ENCODE data around the gene STRN4.

The STRN4 gene

DNA sequence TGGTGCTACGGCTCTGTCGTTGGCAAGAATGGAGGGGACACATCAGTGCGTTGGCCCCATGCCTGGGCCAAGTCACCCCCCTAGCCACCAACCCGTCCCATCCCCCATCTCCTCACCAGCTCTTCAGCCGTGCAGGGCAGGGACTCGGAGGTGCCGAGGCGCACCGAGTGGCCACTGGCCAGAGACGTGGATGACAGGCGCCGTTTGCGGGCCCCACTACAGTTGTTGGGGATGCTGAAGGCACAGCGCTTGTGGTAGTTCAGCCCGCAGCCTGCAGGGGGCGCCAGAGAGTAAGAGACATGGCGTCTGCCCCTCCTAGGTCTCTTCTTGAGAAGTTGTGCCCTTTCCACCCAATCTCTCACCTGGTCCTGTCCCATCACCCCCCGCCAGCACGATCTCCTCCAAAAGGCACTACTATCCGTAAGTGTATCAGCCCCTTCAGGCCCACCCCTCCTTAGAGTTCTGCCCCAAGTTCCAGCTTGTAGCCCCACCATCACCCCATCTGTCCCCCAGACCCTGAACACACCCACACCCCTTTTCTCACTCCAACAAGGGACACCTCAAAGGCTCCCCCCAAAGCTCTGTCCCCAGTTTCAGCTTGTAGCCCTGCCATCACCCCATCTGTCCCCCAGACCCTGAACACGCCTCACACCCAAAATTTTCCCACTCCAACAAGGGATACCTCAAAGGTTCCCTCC, 41.7 kb downstream of the STRN4 start:
- peak; percentile 93 for DNase-seq

DNA sequence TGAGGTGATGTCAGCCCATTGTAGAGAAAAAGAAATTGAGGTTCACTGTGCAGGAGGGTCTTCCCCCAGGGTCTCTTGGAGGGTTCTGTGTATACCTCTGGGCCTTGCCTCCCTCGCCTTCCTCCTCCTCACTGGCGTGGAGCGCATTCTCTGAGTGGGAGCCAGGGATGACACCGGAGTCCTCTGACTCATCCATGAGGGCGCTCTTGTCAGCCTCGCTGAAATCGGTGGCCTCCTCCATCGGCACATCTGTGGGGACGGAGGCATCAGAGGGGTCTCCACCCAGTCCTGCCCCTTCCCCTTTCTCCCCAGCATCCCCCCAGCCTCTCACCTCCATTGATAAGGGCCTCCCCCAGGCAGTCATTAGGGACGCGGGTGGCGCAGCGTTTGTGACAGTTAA, 45.5 kb downstream of the STRN4 start:
- no peak for DNase-seq

DNA sequence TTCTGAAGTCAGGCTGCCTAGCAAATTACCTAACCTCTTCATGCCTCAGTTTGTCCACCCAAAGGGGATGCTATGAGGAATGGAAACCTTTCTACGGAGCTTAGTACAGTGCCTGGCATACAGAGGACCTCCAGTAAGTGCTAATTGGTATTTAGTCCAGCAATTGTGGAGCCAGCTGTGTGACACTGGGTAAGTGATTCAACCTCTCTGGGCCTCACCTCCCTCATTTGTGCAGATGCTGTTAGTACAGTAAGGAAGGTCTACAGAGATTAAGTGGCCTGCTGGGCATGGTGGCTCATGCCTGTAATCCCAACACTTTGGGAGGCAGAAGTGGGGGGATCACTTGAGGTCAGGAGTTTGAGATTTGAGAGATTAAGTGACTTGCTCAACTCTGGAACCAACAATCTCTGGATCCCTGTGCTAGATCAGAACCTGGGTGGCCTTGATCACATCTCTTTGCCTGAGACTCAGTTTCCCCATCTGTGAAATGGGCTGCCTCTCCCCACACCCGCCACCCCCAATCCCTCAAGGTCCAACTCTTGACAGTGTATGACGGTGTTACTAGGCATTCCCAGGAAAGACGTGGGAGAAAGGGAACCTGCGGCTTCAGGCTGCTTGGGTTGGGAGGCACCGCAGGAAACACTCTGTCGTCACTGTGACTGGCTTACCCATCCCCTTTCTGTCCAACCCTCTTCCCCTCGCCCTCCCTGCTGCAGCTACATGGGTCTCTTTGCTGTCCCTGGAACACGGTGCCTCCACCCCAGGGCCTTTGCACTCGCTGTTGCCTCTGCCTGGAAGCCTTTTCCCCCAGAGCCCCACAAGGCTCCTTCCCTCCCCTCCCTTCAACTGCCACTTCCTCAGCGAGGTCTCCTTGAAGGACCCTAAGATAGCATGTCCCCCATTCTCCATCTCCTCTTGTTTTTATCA, 47.6 kb downstream of the STRN4 start:
- no peak for DNase-seq

DNA sequence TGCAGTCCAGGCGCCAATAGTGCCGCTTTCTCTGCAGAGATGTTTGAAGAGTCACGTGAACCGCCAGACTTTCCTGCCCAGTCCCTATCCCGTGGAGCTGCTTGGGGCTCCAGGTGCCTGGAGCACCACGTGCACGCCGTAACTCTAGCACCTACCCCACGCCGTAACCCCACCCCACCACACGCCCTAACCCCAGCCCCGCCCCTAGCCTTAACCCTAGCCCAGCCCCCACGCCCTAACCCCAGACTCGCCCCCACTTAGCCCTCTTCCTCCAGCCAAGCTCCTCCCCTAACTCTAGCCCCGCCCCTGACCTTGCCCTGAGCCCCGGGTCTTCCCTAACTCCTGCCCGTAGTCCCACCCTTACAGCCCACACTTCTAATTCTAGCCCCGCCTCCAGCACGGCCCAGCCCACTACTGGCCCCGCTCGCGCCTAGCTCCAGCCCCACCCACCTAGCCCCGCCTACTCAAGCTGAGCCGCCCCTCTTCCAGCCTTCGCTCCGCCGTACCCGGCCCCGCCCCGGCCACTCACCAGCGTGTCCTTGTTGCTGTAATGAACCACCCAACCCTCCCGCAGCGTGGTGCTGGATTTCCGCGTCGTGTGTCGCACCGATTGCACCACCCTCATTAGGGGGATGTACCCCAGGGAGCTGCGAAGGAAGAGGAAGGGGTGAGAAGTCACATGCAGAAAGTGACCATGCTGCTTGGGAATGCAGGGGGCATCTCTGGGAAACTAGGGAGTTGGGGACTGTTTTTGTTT, 48.9 kb downstream of the STRN4 start:
- no peak for DNase-seq

DNA sequence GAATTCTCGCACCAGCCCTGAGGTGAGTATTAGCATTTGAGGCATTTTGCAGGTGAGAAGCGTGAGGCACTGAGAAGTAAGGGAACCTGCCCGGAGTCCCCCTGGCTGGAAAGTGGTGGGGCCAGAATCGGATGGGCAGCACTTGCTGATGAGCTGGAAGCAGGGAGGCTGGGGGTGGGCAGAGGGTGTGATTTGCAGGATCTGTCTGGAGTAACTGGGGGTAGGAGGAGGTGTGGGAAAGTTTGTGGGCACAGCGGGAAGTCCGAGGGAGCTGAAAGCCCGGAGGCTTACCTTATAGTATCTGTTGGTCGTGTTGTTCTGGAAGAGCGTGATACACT, 49.4 kb downstream of the STRN4 start:
- DNase-seq = no peak

DNA sequence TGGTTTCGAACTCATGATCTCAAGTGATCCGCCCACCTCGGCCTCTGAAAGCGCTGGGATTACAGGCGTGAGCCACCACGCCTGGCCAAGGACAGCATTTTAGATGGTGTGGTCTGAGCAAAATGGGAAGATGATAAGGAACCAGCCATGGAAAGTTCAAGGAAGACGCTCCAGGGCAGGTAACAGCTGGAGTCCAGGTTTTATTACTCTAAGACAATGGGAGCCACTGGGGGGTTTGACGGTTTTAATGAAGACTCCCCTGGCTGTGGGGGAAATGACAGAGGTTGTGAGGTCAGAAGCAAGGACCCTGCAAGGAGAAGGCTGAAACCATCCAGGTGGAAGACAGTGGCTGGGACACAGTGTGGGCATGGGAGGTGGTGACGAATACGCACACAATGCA, 50.2 kb downstream of the STRN4 start:
- DNase-seq = no peak

DNA sequence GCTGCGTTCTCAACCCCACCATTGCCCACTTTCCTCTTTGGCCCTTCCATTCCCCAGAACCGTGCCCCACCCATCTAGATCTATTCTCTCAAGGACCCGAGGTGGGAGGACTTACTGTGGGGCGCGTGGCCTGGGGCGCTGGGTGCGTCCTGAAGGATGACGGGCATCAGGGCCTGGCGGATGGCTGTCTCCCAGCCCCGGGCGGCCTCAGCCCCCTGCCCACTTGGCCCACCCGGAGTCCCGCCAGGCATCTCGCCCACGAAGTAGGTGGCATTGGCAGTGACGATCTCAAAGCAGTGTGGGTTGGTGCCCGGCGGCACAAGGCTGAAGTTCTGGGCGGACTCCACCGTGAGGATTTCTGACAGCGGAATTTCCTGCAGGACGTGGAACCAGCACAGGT, 52.5 kb downstream of the STRN4 start:
- DNase-seq = no peak

DNA sequence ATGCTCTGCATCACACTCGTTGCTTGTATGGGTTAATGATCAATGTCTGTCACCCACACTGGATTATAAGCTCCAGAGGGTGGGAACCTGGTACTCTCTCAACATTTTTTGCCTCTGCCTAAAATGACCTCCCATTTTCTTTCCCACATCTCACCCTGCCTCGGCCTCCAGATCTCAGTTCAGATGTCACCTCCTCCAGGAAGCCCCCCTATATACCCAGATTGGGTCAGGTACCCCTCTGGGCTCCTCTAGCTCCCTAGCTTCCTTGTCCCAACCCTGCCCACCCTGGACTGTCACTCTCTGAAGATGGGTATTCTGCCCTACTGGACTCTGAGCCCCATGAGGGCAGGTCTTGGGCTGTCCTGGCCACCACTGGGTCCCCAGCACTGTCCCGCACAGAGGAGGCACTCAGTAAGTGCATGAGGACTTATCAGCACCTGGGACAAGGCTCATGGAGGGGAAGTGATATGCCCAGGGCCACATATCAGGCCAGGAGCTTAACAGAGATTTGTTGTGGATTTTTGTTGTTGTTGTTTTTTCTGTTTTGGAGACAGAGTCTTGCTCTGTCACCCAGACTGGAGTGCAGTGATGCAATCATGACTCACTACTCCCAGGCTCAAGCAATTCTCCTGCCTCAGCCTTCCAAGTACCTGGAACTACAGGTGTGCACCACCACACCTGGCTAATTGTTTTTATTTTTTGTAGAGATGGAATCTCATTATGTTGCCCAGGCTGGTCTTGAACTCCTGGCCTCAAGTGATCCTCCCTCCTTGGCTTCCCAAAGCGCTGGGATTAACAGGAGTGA, 53.1 kb downstream of the STRN4 start:
- no peak for DNase-seq

DNA sequence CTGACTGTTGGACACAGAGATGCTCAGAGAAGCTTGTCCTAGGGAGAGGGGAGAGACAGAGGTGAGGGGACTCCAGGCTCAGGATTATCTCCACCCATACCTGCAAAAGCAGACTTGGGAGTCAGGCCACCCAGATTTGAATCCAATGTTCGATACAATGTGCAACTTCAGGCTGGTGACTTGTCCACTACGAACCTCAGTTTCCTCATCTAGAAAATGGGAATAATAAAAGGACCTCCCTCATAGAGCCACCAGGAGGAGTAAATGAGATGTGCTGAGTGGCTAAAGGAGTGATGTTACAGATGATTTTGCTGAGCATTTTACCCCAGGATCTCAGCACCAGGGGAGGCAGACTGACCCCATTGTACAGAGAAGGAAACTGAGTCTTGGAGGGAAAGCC, 54.3 kb downstream of the STRN4 start:
- no peak for DNase-seq

DNA sequence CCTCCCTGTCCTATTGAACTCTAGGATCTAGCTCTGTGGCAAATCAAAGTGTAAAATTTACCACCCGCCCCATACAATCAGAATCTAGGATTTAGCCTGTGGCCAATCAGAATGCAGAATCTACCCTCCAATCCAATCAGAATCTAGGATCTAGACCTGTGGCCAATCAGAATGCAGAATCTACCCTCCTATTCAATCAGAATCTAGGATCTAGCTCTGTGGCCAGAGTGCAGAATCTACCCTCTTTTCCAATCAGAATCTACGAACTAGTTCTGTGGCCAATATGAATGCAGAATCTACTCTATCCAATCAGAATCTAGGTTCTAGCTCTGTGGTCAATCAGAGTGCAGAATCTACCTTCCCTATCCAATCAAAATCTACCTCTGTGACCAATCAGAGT, 55.1 kb downstream of the STRN4 start:
- no peak for DNase-seq

DNA sequence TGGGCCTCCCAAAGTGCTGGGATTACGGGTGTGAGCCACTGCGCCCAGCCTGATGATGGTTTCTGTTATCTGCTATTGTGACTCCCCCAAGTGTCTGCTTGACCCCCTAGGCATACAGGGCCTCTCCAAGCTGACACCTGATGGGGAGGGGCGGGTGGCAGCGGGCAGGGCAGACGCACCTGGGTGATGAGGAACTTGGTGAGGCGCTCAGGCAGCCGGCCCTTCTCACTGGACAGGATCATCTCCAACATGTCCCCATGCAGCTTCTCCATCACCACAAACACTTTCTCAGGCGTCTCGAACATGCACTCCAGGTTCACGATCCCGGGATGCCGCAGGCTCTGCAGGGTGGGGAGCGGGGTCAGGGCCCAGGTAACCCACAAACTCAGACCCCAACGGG, 56.9 kb downstream of the STRN4 start:
- no peak for DNase-seq

DNA sequence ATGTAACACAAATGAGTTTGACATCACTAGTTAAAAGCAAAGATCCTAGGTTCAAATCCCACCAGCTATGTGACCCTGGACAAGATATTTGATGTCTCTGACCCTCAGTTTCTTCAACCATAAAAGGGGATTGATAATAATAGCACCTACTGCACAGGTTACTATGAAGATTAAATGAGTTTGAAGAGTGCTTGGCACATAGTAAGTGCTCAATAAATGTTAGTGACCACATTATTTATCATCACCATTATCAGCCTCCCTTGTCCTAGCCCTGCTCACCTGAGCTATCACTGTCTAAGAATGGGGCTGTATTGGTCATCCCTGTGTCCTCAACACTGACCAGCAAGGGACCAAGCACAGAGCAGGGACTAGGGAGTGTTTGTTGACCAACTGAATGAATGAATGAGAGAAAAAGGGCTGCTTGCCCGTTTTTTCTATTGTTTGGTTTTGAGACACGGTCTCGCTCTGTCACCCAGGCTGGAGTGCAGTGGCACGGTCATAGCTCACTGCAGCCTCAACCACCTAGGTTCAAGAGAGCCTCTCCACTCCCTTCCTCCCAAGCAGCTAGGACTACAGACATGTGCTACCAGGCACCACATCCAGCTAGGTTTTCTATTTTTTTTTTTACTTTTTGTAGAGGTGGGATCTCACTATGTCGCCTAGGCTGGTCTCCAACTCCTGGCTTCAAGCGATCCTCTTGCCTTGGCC, 58.7 kb downstream of the STRN4 start:
- DNase-seq = no peak

DNA sequence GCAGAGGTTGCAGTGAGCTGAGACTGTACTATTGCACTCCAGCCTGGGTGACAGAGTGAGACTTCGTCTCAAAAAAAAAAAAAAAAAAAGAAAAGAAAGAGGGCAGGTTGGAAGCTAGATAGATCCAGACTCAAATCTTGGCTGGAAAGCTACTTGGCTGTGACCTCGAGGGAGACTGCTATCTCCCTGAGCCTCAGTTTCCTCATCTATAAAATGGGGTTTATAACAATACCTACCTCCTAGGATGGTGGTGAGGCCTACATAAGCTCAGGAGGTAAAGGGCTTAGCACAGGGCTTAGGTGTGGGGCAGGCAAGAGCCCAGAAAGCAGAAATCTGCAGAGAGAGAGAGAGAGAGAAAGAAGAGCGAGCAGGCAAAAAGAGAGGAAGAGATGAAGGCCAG, 61.1 kb downstream of the STRN4 start:
- DNase-seq = no peak

DNA sequence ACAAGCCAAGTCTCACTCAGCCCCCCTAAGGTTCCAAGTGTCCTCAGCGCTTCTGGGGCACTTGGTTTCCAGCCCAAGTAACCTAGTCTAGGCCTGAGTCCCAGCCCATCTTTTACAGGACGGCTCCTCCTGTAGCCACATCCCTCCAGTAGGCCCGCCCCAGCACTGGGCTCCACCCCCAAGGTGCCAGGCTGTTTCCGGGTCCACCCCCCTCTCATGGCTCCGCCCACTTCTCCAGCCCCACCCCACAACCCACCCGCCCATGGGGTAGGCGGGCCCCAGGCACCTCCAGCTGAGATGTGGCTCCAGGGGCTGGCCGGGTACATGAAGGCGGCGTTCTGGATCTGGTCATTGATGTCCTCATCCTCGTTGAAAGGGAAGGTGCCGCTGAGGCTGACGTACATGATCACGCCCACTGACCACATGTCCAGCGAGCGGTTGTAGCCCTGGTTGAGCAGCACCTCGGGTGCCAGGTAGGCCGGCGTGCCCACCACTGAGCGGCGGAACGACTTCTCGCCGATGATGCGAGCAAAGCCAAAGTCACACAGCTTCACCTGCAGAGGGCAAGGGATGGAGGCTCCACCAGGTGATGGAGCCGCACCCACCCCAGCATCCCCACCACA, 68.0 kb downstream of the STRN4 start:
- DNase-seq = peak; percentile 64

DNA sequence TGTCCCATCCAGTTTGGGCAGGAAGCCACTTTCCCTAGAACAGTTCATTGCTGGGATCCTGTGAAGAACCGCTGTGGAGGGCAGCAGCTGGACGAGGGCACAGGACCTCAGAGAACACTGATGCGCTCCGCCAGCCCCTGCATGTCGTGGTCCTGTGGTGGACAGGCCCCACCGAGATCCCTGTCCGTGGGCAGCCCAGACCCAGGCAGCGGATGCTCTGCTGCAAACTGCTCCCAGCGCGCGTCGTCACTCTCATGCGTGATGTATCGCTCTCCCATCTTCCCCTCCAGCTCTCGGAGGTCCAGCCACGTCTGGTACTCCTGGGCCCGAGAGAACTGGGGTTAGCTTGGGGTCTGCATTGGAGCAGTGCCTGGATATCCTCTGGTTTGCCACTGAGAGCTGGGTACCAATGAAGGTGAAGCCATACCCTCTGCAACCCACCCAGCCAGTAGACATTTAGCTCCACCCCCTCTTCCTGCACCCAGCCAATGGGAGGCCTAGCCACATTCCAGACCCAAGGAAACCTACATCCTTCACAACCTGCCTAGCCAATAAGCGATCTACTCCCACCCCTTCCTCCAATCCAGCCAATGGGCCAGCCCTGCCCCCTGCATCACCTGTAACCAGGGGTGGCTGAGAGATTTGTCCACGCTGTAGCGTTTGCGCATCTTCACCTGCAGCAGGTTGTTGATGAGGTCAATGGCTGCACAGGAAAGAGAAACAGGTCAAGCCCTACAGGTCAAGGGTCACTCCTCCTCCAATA, 71.7 kb downstream of the STRN4 start:
- DNase-seq = no peak

DNA sequence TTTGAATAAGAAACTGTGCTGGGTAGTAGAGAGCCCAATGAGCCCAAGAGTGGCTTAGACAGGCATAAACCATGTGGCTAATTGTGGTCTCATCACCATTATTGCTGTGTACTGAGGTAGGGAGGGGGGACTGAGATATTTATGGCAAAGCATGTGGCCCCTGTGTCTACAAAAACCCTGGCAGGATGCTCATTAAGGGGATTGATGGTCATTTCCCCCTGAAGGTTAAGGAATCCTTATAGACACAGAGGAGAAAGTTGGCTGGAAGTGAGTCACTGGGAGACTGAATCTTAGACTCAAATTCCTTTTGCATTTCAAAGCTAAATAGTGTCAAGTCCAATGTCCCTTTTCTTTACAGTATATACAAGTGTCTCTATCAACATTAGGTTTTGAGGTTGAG, 75.4 kb downstream of the STRN4 start:
- no peak for DNase-seq
